HG03097 (cell line): Measurements from ENCODE around the gene CFD.
"Not testable (repeated sequence)": the region's sequence is repeated elsewhere in the genome, so short reads cannot be mapped to it uniquely, and the experiment has no call there.

Experiments
- ATAC-seq: cut with Tn5 transposase; IDR thresholded peaks from one replicate; pipeline ENCODE4 v1.9.1; 2021; ENCODE audit not compliant: unreplicated experiment, low FRiP score

CFD gene

GRCh38 chr19:852136-853013 is 7.1 kb upstream of the CFD start, which contains the start of gene ELANE:
ELANE (plus strand) TSS chr19:852303; CDS start chr19:852329, 26 bp downstream.
- ATAC-seq, result no peak

- no peak for ATAC-seq
Observed at GRCh38 chr19:853014-853585, 6.4 kb upstream of the CFD start.

GRCh38 chr19:853614-854220 is 5.7 kb upstream of the CFD start:
- not testable (repeated sequence) for ATAC-seq

- ATAC-seq, result no peak
Observed at GRCh38 chr19:854549-854948, 4.9 kb upstream of the CFD start.

GRCh38 chr19:855142-855541 is 4.3 kb upstream of the CFD start:
- ATAC-seq, result no peak

GRCh38 chr19:855566-856120 is 3.8 kb upstream of the CFD start:
- no peak for ATAC-seq

GRCh38 chr19:858284-858683 is 1.2 kb upstream of the CFD start:
- ATAC-seq, result no peak

- no peak for ATAC-seq
Observed at GRCh38 chr19:861141-861755, 1.8 kb downstream of the CFD start.

DNA sequence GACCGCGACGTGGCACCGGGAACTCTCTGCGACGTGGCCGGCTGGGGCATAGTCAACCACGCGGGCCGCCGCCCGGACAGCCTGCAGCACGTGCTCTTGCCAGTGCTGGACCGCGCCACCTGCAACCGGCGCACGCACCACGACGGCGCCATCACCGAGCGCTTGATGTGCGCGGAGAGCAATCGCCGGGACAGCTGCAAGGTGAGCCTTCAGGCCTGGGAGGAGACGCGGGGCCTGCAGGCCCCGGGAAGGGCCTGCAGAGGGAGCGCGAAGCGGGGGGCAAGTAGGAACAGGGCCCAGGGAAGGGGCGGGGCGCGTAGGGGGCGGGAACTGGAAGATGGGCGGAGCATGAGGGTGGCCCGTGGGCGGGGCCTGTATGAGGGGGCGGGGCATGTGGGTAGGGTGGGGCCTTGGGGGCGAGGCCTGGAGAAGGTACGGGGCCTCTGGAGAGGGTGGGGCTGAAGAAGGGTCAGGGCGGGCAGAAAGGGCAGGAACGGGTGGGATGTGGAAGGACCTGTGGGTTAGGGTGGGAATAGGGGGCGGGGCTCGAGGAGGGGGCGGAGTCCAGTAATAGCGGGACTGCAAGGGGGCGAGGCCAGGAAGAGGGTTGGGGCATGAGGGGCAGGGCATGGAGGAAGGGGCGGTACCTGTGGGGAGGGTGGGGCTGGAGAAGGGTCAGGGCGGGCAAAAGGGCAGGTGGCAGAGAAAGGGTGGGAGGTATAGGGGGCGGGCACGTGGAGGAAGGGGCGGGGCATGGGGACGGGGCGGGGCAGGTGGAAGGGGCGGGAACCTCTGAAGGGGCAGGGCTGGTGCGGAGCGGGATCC is 2.5 kb downstream of the CFD start:
- ATAC-seq, result no peak

- no peak for ATAC-seq
Observed at GRCh38 chr19:862581-863314, 3.3 kb downstream of the CFD start.

GRCh38 chr19:863315-863620 is 3.8 kb downstream of the CFD start:
- no peak for ATAC-seq

- no peak for ATAC-seq
Observed at GRCh38 chr19:866769-867300, 7.4 kb downstream of the CFD start.

- ATAC-seq, result no peak
Observed at GRCh38 chr19:867301-867793, 7.9 kb downstream of the CFD start.

DNA sequence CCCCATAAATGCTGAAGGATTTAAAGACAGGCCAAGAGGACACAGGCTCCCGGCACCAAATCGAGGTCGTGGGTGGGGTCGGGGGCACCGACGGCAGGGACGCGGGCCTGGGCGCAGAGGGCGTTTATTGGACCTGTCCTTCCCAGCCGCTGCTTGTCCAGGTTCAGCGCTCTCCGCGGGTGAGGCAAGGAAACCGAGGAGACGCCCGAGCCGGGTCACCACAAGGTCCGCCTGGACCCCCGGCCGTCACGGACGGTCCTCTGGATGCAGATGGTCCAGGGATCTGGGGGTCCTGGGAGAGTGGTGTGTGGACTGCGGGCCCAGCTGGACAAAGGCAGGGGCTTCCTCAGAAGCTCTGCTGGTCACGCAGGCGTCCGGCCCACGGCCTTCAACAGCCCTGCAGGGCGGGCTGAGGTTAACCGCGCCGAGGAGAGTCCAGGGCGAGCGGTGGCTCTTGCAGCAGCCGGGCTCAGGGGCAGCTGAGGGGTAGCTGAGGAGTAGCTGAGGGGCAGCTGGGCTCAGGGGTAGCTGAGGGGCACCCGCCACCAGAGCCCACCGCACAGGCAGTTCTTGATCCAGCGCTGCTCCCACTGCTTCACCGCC is 8.5 kb downstream of the CFD start:
- no peak for ATAC-seq

- ATAC-seq, result no peak
Observed at GRCh38 chr19:868458-869244, 9.2 kb downstream of the CFD start.

GRCh38 chr19:869245-870177 is 10.0 kb downstream of the CFD start:
- ATAC-seq, result no peak

GRCh38 chr19:870314-870713 is 10.8 kb downstream of the CFD start:
- no peak for ATAC-seq
